WTC11 (cell line): ENCODE results near the gene CEP104.

Experiments
- ESRRA ChIP-seq: sonication (generic); formaldehyde crosslinking; IDR thresholded peaks from 2 replicates; pipeline ENCODE4 v1.8.1; 2022; ENCODE audit warnings: mild to moderate bottlenecking, missing genetic modification reagents, borderline replicate concordance
- JUN ChIP-seq: sonication (generic); formaldehyde crosslinking; IDR thresholded peaks from 2 replicates; pipeline ENCODE4 v1.8.0; 2023; ENCODE audit warnings: mild to moderate bottlenecking, missing genetic modification reagents
- NR2C2 ChIP-seq: sonication (generic); formaldehyde crosslinking; IDR thresholded peaks from 2 replicates; pipeline ENCODE4 v1.8.0; 2022; ENCODE audit warnings: mild to moderate bottlenecking, missing genetic modification reagents
- SP1 ChIP-seq: sonication (generic); formaldehyde crosslinking; conservative IDR thresholded peaks from 2 replicates; pipeline ENCODE4 v1.8.1; 2022; ENCODE audit warnings: missing genetic modification reagents
- TEAD4 ChIP-seq: sonication (generic); formaldehyde crosslinking; IDR thresholded peaks from 2 replicates; pipeline ENCODE4 v1.8.0; 2022; ENCODE audit warnings: mild to moderate bottlenecking, missing genetic modification reagents
- TF ChIP-seq, protein P1 (sequence below): fragments of 200-600 bp; IDR thresholded peaks from 2 replicates; pipeline ENCODE4 v1.8.0; 2022; ENCODE audit warnings: antibody characterized with exemption

DNA sequence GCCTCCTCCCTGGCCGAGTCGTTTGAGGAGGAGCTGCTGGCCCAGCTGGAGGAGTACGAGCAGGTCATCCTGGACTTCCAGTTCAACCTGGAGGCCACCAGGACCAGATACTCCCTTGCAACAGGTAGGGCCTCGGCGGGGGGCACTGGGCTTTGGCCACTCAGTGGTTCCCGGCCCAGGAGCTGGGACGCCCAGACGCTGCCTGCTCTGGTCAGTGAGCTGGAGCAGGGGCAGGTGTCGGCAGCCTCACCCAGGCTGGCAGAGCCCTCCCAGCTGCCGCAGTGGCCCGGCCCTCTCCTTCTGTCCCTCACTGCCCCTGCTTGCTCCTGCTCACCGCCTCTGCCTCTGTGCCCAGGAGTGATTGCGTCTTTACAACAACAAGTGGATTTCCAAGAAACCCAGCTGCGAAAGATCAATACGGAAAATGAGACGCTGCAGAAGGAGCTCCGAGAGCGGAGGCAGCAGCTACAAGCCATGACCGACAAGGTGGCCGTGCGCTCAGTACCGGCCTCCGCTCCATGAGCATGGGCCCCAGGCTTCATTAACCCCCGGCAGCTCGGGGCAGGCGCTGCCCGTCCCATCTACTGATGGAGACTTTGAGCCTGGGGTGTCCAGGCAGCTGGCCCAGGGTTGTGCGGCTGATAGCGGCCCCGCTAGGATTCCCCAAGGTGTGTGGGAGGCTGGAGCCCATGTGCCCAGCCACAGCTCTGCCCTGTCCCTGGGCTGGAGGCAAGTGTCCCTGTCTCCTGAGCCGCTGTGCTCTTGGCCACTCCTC, 93.5 kb downstream of the CEP104 start:
- TF ChIP-seq ESRRA (CRISPR knock-in tag) (no peak), NR2C2 (CRISPR knock-in tag) (no peak), TEAD4 (no peak), JUN (CRISPR knock-in tag) (no peak), SP1 (CRISPR knock-in tag) (no peak)
- TF ChIP-seq, protein P1, sequence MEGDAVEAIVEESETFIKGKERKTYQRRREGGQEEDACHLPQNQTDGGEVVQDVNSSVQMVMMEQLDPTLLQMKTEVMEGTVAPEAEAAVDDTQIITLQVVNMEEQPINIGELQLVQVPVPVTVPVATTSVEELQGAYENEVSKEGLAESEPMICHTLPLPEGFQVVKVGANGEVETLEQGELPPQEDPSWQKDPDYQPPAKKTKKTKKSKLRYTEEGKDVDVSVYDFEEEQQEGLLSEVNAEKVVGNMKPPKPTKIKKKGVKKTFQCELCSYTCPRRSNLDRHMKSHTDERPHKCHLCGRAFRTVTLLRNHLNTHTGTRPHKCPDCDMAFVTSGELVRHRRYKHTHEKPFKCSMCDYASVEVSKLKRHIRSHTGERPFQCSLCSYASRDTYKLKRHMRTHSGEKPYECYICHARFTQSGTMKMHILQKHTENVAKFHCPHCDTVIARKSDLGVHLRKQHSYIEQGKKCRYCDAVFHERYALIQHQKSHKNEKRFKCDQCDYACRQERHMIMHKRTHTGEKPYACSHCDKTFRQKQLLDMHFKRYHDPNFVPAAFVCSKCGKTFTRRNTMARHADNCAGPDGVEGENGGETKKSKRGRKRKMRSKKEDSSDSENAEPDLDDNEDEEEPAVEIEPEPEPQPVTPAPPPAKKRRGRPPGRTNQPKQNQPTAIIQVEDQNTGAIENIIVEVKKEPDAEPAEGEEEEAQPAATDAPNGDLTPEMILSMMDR = no peak
